CD14-positive monocyte (primary cell): Measurements from ENCODE around the gene PTRH1. TPM values are rescaled to one million over a fixed set of nuclear protein-coding genes. Genes with fewer than 3 reads are reported as not detected.

Source experiments
- DNase-seq, 3 donors: peaks; one replicate each; pipeline ENCODE4 v3.0.0-alpha.2; 2011 to 2022
- H2AFZ ChIP-seq: 2 replicates; pipeline ENCODE4 v1.6.0; 2012; ENCODE audit warnings: mild to moderate bottlenecking, low read depth, low read length, inconsistent platforms; ENCODE audit not compliant: insufficient read depth, poor library complexity, severe bottlenecking
- H3K27ac ChIP-seq, 2 donors: 1 replicate in 1 of 2; 2 replicates in 1 of 2; pipeline ENCODE4 v1.5.1; 2012 to 2013; ENCODE audit warnings: low read length in 2 of 2, control low read depth in 1 of 2, inconsistent platforms in 1 of 2, low read depth in 1 of 2, mild to moderate bottlenecking in 1 of 2
- H3K27me3 ChIP-seq, 2 donors: one replicate each; pipeline versions ENCODE4 v1.6.0 to v1.6.1; 2011 to 2013; ENCODE audit warnings: low read length in 2 of 2; ENCODE audit not compliant: control insufficient read depth in 2 of 2, insufficient read depth in 2 of 2
- H3K36me3 ChIP-seq, 2 donors: replicated peaks in 1 of 2; 1 replicate in 1 of 2; 2 replicates in 1 of 2; pipeline versions ENCODE4 v1.5.1 to v1.6.1; 2012 to 2013; ENCODE audit warnings: low read length in 2 of 2, control low read depth in 1 of 2, inconsistent platforms in 1 of 2, mild to moderate bottlenecking in 1 of 2; ENCODE audit not compliant: insufficient read depth in 2 of 2, control insufficient read depth in 1 of 2
- H3K4me1 ChIP-seq, 2 donors: 1 replicate in 1 of 2; 2 replicates in 1 of 2; pipeline versions ENCODE4 v1.5.1 to v1.6.1; 2012 to 2013; ENCODE audit warnings: low read length in 2 of 2, control low read depth in 1 of 2, inconsistent platforms in 1 of 2, mild to moderate bottlenecking in 1 of 2, moderate library complexity in 1 of 2; ENCODE audit not compliant: insufficient read depth in 2 of 2, control insufficient read depth in 1 of 2
- H3K4me2 ChIP-seq: replicated peaks from 2 replicates; pipeline ENCODE3; 2012; ENCODE audit warnings: low read length, moderate library complexity, mild to moderate bottlenecking; ENCODE audit not compliant: poor library complexity, severe bottlenecking; ENCODE audit errors: extremely low read depth
- H3K4me3 ChIP-seq, 3 experiments: fragments of 200-600 bp in 1 of 3; sonication (generic) in 1 of 3; replicated peaks in 1 of 3; 1 replicate in 2 of 3; 2 replicates in 1 of 3; pipeline ENCODE4 v1.5.1; 2011 to 2013; ENCODE audit warnings: low read length in 3 of 3, mild to moderate bottlenecking in 3 of 3, control low read depth in 2 of 3, low read depth in 2 of 3, inconsistent platforms in 1 of 3, moderate library complexity in 1 of 3
- H3K79me2 ChIP-seq: 2 replicates; pipeline ENCODE4 v1.6.0; 2012; ENCODE audit warnings: mild to moderate bottlenecking, control low read depth, inconsistent platforms, low read length, moderate library complexity; ENCODE audit not compliant: insufficient read depth
- H3K9ac ChIP-seq: 2 replicates; pipeline ENCODE4 v1.6.0; 2017; ENCODE audit warnings: low read length, mild to moderate bottlenecking; ENCODE audit not compliant: insufficient read depth, poor library complexity, severe bottlenecking
- H3K9me3 ChIP-seq, 2 donors: replicated peaks in 1 of 2; 1 replicate in 1 of 2; 2 replicates in 1 of 2; pipeline versions ENCODE4 v1.5.1 to v1.6.1; 2012 to 2013; ENCODE audit warnings: low read length in 2 of 2, control low read depth in 1 of 2; ENCODE audit not compliant: control insufficient read depth in 1 of 2, insufficient read depth in 1 of 2
- H4K20me1 ChIP-seq: 2 replicates; pipeline ENCODE4 v1.6.0; 2012; ENCODE audit warnings: mild to moderate bottlenecking, low read length, control low read depth, moderate library complexity; ENCODE audit not compliant: insufficient read depth
- H3K27ac Mint-ChIP-seq, 7 donors: one replicate each; pipeline ENCODE4 v1.8.0; 2020; ENCODE audit warnings: mild to moderate bottlenecking in 7 of 7, mixed read lengths in 7 of 7, moderate library complexity in 6 of 7, inconsistent platforms in 2 of 7
- H3K27me3 Mint-ChIP-seq, 3 donors: one replicate each; pipeline ENCODE4 v1.8.0; 2021 to 2022; ENCODE audit warnings: low read depth in 3 of 3, mild to moderate bottlenecking in 3 of 3, mixed read lengths in 3 of 3, moderate library complexity in 3 of 3, inconsistent platforms in 1 of 3
- H3K36me3 Mint-ChIP-seq, 2 donors: one replicate each; pipeline ENCODE4 v1.8.0; 2020; ENCODE audit warnings: mixed read lengths in 2 of 2, inconsistent platforms in 1 of 2, mild to moderate bottlenecking in 1 of 2
- H3K4me1 Mint-ChIP-seq: one replicate; pipeline ENCODE4 v1.8.0; 2020; ENCODE audit warnings: mild to moderate bottlenecking, mixed read lengths
- H3K4me3 Mint-ChIP-seq, 2 donors: one replicate each; pipeline ENCODE4 v1.8.0; 2020; ENCODE audit warnings: mild to moderate bottlenecking in 2 of 2, mixed read lengths in 2 of 2, moderate library complexity in 1 of 2
- H3K9me3 Mint-ChIP-seq, 7 donors: one replicate each; pipeline ENCODE4 v1.8.0; 2020 to 2022; ENCODE audit warnings: mixed read lengths in 7 of 7, mild to moderate bottlenecking in 6 of 7, moderate library complexity in 6 of 7, inconsistent platforms in 2 of 7
- WGBS: methylation state at CpG from one replicate; pipeline ENCODE4 v1.1.5; 2013; ENCODE audit warnings: missing lambda C conversion rate; ENCODE audit not compliant: insufficient coverage; 5-methylcytosine and 5-hydroxymethylcytosine counted together
- intact Hi-C, 2 donors: fragments of 100-400 bp; cut with micrococcal nuclease; formaldehyde crosslinking; loops; one replicate each; pipeline versions ENCODE4 v1.15.0 to v1.15.1; 2023
- polyA plus RNA-seq, 3 donors: library from polyadenylated mRNA; depleted of rRNA in 1 of 3; unstranded in 2 of 3; stranded (reverse) in 1 of 3; fragments of 300-500 nt in 2 of 3; fragments of >200 nt in 1 of 3; fragmentation: Illumina TruSeq in 2 of 3; gene quantifications; 1 replicate in 2 of 3; 2 replicates in 1 of 3; pipeline ENCODE4 v1.2.3, GENCODE V29; 2012 to 2021
- TF ChIP-seq, protein P1 (sequence below): fragments of 200-600 bp; IDR thresholded peaks from one replicate; pipeline ENCODE4 v1.8.0; 2022; ENCODE audit warnings: antibody characterized with exemption, mild to moderate bottlenecking

PTRH1 gene
- polyA plus RNA-seq, 3 donors: 6.9 to 19.9 (median 19.5) TPM

DNA sequence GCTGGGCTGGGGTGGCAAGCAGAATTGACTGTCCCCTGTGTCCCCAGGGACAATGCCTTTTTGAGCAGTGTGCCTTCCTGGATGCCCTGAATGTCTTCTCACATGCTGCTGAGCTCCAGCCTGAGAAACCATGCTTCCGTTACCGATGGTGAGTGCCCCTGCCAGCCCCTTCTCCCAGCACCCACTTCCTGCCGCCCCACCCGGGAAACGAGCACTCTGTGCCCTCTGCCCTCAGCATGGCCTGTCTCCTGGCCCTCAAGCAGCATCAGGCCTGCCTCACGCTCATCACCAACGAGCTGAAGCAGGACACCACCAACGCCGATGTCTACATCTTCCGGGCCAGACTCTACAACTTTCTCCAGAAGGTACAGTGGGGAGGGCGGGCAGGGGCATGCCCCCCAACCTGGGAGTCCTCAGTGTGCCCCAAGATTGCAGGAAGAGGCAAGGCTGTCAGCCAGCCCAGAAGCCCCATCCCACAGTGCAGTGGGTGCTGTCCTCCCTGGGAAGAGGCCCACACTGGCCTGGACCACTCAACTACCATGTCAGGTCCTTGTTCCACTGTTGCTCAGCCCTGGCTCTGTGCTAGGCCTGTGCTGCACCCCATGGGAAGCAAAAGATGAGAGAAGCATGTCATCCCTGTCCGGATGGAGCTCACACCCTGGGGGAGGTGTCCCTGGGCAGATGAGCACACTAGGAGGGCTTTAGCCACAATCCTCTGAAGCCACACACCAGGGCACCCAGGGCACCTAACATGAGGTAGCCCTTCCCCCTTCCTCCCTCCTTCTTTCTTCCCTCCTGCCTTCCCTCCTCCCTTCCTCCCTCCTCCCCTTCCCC lies 4.8 kb upstream of the PTRH1 start:
- Mint-ChIP-seq H3K4me3 (no peak overlapping the region), H3K4me1 (peaks cover 19% of the 10 kb centered on the region), H3K27me3 (peaks cover 3 to 10% (median 7%) of the 10 kb centered on the region in 3 donors), H3K36me3 (no peaks in the 10 kb centered on the region), H3K27ac (peak overlapping the region in 3 of 7 donors; percentile 39 to 75 (median 66)), H3K9me3 (peaks cover 0 to 2% (median 0%) of the 10 kb centered on the region in 7 donors)
- no peaks in the 10 kb centered on the region for H3K36me3 ChIP-seq
- H3K79me2 ChIP-seq: no peaks in the 10 kb centered on the region
- no peaks in the 10 kb centered on the region for H3K9me3 ChIP-seq
- H3K27me3 ChIP-seq: no peaks in the 10 kb centered on the region
- TF ChIP-seq, protein P1, sequence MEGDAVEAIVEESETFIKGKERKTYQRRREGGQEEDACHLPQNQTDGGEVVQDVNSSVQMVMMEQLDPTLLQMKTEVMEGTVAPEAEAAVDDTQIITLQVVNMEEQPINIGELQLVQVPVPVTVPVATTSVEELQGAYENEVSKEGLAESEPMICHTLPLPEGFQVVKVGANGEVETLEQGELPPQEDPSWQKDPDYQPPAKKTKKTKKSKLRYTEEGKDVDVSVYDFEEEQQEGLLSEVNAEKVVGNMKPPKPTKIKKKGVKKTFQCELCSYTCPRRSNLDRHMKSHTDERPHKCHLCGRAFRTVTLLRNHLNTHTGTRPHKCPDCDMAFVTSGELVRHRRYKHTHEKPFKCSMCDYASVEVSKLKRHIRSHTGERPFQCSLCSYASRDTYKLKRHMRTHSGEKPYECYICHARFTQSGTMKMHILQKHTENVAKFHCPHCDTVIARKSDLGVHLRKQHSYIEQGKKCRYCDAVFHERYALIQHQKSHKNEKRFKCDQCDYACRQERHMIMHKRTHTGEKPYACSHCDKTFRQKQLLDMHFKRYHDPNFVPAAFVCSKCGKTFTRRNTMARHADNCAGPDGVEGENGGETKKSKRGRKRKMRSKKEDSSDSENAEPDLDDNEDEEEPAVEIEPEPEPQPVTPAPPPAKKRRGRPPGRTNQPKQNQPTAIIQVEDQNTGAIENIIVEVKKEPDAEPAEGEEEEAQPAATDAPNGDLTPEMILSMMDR: no peak
- H3K4me2 ChIP-seq: no peak overlapping the region
- H3K4me3 ChIP-seq: no peak overlapping the region
- H4K20me1 ChIP-seq: no peaks in the 10 kb centered on the region
- H3K4me1 ChIP-seq: peaks cover 10 to 22% of the 10 kb centered on the region in 2 donors
- DNase-seq: no peak
- WGBS: 84% methylated on average over 12 of the region's 12 CpGs
- H2AFZ ChIP-seq: no peak overlapping the region
- intact Hi-C loops: loop anchor here in 1 of 2 donors (10.0 kb wide), 1 partner anchor 105 kb away; the partner anchor contains the start of gene STXBP1
- H3K27ac ChIP-seq: no peak overlapping the region
- H3K9ac ChIP-seq: no peak overlapping the region

- H3K36me3 Mint-ChIP-seq: no peaks in the 10 kb centered on the region
- H3K4me1 ChIP-seq: peaks cover 14 to 26% of the 10 kb centered on the region in 2 donors
- H3K9me3 ChIP-seq: no peaks in the 10 kb centered on the region
- H3K9ac ChIP-seq: no peak overlapping the region
- no peak overlapping the region for H3K27ac Mint-ChIP-seq
- H3K27ac ChIP-seq: no peak overlapping the region
- H3K4me3 ChIP-seq: no peak overlapping the region
- intact Hi-C loops: no loop called here
- 92% methylated on average over 2 of the region's 5 CpGs for WGBS
- peaks cover 5 to 17% (median 5%) of the 10 kb centered on the region in 3 donors for H3K27me3 Mint-ChIP-seq
- no peak overlapping the region for H3K4me3 Mint-ChIP-seq
- no peaks in the 10 kb centered on the region for H4K20me1 ChIP-seq
- H3K4me2 ChIP-seq: no peak overlapping the region
- H3K27me3 ChIP-seq: no peaks in the 10 kb centered on the region
- no peaks in the 10 kb centered on the region for H3K79me2 ChIP-seq
- peaks cover 0 to 2% (median 0%) of the 10 kb centered on the region in 7 donors for H3K9me3 Mint-ChIP-seq
- no peaks in the 10 kb centered on the region for H3K36me3 ChIP-seq
- peaks cover 25% of the 10 kb centered on the region for H3K4me1 Mint-ChIP-seq
- TF ChIP-seq, protein P1: no peak
- H2AFZ ChIP-seq: no peak overlapping the region
- no peak for DNase-seq
Observed at GRCh38 chr9:127717766-127718165, 2.3 kb upstream of the PTRH1 start.
